Parathyroid adenoma (tissue), 2 donors: ENCODE data around the gene DPM1.

ENCODE experiments used
- H2AFZ ChIP-seq: fragments of 300-600 bp; sonication (generic); one replicate; pipeline ENCODE4 v1.7.0; 2017; ENCODE audit warnings: antibody characterized with exemption, mild to moderate bottlenecking
- H3K27ac ChIP-seq: fragments of 300-600 bp; sonication (generic); one replicate; pipeline ENCODE4 v1.7.0; 2017
- H3K27me3 ChIP-seq: fragments of 300-600 bp; sonication (generic); one replicate; pipeline ENCODE4 v1.7.0; 2017; ENCODE audit warnings: low read length; ENCODE audit not compliant: control insufficient read depth, insufficient read depth
- H3K36me3 ChIP-seq: fragments of 300-600 bp; sonication (generic); one replicate; pipeline ENCODE4 v1.7.0; 2017; ENCODE audit warnings: low read length; ENCODE audit not compliant: control insufficient read depth, insufficient read depth
- H3K4me1 ChIP-seq: fragments of 300-600 bp; sonication (generic); one replicate; pipeline ENCODE4 v1.7.0; 2017; ENCODE audit warnings: control low read depth
- H3K4me2 ChIP-seq: fragments of 300-600 bp; sonication (generic); one replicate; pipeline ENCODE4 v1.7.0; 2017; ENCODE audit warnings: low read length
- H3K4me3 ChIP-seq: fragments of 300-600 bp; sonication (generic); one replicate; pipeline ENCODE4 v1.7.0; 2017; ENCODE audit warnings: low read depth, low read length
- H3K79me2 ChIP-seq: fragments of 300-600 bp; sonication (generic); one replicate; pipeline ENCODE4 v1.7.0; 2017; ENCODE audit warnings: control low read depth
- H3K9ac ChIP-seq: fragments of 300-600 bp; sonication (generic); one replicate; pipeline ENCODE4 v1.7.0; 2017; ENCODE audit warnings: mild to moderate bottlenecking
- H3K9me3 ChIP-seq: fragments of 300-600 bp; sonication (generic); one replicate; pipeline ENCODE4 v1.7.0; 2017; ENCODE audit warnings: low read length; ENCODE audit not compliant: control insufficient read depth
- CTCF ChIP-seq: fragments of 300-600 bp; sonication (generic); IDR thresholded peaks from one replicate; pipeline ENCODE4 v1.7.0; 2017; ENCODE audit warnings: antibody characterized with exemption, mild to moderate bottlenecking
- donor health status: primary hyperparathyroidism.

The DPM1 gene

GRCh38 chr20:50953196-50953595, 5.1 kb downstream of the DPM1 start:
- Histone ChIP-seq H3K9me3 (no peaks in the 10 kb centered on the region), H3K27ac (no peak overlapping the region), H3K4me1 (peaks cover 3% of the 10 kb centered on the region), H3K36me3 (no peaks in the 10 kb centered on the region), H2AFZ (no peak overlapping the region), H3K9ac (no peak overlapping the region), H3K79me2 (peaks cover 48% of the 10 kb centered on the region), H3K27me3 (no peaks in the 10 kb centered on the region), H3K4me2 (no peak overlapping the region), H3K4me3 (no peak overlapping the region)
- TF ChIP-seq CTCF = no peak

GRCh38 chr20:50948132-50948785, 10.1 kb downstream of the DPM1 start:
- TF ChIP-seq CTCF = no peak
- Histone ChIP-seq H3K4me2 (no peak overlapping the region), H3K79me2 (peaks cover 45% of the 10 kb centered on the region), H3K27ac (no peak overlapping the region), H3K9me3 (no peaks in the 10 kb centered on the region), H3K4me3 (no peak overlapping the region), H3K27me3 (no peaks in the 10 kb centered on the region), H3K9ac (no peak overlapping the region), H3K36me3 (no peaks in the 10 kb centered on the region), H3K4me1 (no peaks in the 10 kb centered on the region), H2AFZ (no peak overlapping the region)

GRCh38 chr20:50943069-50943468, 15.3 kb downstream of the DPM1 start:
- H3K4me3 ChIP-seq = no peak overlapping the region
- no peak overlapping the region for H3K27ac ChIP-seq
- H3K36me3 ChIP-seq = no peaks in the 10 kb centered on the region

DNA sequence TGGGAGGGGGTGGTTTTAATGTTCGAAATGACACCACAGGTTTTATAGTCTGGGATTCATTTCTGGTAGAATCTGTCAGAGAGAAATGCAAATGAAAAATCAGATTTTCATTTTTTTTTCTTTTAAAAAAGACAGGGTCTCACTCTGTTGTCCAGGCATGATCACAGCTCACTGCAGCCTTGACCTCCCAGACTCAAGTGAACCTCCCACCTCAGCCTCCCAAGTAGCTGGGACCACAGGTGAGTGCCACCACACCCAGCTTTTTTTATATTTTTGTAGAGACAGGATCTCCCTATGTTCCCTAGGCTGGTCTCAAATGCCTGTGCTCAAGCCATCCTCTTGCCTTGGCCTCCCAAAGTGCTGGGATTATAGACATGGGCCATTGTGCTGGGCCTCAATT, 24.7 kb downstream of the DPM1 start:
- no peaks in the 10 kb centered on the region for H3K36me3 ChIP-seq
- no peak for TF ChIP-seq CTCF
- H3K27me3 ChIP-seq = no peaks in the 10 kb centered on the region
- H3K79me2 ChIP-seq = peaks cover 13% of the 10 kb centered on the region
- H3K9me3 ChIP-seq = no peaks in the 10 kb centered on the region
- no peak overlapping the region for H3K4me3 ChIP-seq
- no peak overlapping the region for H2AFZ ChIP-seq
- peaks cover 7% of the 10 kb centered on the region for H3K4me1 ChIP-seq
- H3K9ac ChIP-seq = no peak overlapping the region
- H3K4me2 ChIP-seq = no peak overlapping the region
- no peak overlapping the region for H3K27ac ChIP-seq

More at GRCh38 chr20:50943069-50943468, 15.3 kb downstream of the DPM1 start:
- Histone ChIP-seq H3K79me2 (peaks cover 28% of the 10 kb centered on the region), H3K4me1 (no peaks in the 10 kb centered on the region), H2AFZ (no peak overlapping the region), H3K27me3 (no peaks in the 10 kb centered on the region), H3K9ac (no peak overlapping the region), H3K9me3 (no peaks in the 10 kb centered on the region), H3K4me2 (no peak overlapping the region)
- no peak for TF ChIP-seq CTCF

DNA sequence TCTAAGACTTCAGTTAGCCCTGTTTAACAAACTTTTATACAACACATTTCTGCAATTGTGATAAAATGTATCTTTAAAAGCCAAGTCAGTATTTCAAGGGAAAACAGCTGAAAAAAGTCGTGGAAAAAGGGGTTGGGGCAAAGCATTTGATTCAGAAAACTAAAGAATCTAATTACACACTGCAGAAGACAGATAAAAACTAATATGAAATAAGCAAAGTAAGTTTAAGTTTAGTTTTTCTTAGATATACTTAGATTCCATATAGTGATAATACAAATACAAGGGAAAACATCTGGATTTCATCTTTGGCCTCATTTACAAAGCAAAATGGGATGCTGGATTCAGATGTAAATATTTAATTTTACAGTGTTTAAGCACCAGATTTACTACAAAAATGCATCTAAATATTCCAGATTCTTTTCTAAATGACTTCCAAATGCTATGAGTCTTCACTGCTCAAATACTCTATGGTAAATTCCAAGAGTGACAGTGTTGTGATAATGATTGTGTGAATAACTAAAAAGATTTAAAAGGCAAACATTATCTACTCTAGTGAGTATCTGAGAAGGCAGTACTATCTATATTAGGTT, 25.5 kb downstream of the DPM1 start:
- Histone ChIP-seq H3K27ac (no peak overlapping the region), H3K36me3 (no peaks in the 10 kb centered on the region), H2AFZ (no peak overlapping the region), H3K9ac (no peak overlapping the region), H3K27me3 (no peaks in the 10 kb centered on the region), H3K79me2 (peaks cover 19% of the 10 kb centered on the region), H3K4me3 (no peak overlapping the region), H3K9me3 (no peaks in the 10 kb centered on the region), H3K4me1 (peaks cover 10% of the 10 kb centered on the region), H3K4me2 (no peak overlapping the region)
- no peak for TF ChIP-seq CTCF
